Measurements from ENCODE around the gene CACNA2D1.

CACNA2D1 gene

GRCh38 chr7:81960026-81960425 is 483.6 kb downstream of the CACNA2D1 start:
- no peak for DNase-seq (ENCODE audit: low read depth)

GRCh38 chr7:81957517-81957916 is 486.1 kb downstream of the CACNA2D1 start:
- no peak for DNase-seq (ENCODE audit: low read depth)

- DNase-seq (ENCODE audit: low read depth): no peak
Measured at GRCh38 chr7:81956520-81956919, 487.1 kb downstream of the CACNA2D1 start.

DNA sequence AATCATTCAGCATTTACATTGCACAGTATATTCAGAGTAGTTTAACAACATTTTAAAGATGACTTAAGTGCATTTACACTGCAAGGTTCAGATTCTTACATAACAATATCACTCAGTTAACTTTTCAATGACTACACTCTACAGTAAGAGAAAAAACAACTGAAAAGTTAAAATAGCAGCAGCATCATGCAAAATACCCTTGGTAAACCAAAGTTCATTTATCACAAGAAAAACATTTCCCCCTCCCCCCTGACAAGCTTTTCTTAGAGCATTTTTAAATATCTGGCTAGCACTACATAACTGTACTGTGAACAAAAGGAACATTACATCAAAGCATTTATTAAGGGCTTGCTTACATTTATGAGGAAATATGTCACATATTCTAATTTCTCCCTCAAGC is 494.3 kb downstream of the CACNA2D1 start:
- DNase-seq (ENCODE audit: low read depth): no peak

DNA sequence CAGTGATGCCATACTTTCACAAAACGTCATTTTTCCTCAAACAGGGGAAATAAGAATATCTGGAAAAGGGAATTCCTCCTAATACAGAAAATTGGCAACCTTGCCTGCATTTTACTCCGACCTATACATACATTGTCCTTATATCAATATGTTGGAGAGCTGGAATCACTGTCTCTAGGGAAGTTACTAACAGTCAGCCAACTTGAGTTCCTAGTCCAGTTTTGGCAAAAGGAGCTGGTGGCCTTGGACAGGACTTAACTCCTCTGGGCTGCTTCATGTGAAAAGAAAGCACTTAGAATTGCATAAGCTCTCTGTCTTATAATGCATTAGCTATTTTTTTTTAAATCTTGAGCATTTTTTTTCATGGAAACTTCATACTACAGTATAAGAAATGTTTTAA is 499.5 kb downstream of the CACNA2D1 start:
- no peak for DNase-seq (ENCODE audit: low read depth)

GRCh38 chr7:81937091-81937490 is 506.5 kb downstream of the CACNA2D1 start:
- DNase-seq (ENCODE audit: low read depth): no peak

DNA sequence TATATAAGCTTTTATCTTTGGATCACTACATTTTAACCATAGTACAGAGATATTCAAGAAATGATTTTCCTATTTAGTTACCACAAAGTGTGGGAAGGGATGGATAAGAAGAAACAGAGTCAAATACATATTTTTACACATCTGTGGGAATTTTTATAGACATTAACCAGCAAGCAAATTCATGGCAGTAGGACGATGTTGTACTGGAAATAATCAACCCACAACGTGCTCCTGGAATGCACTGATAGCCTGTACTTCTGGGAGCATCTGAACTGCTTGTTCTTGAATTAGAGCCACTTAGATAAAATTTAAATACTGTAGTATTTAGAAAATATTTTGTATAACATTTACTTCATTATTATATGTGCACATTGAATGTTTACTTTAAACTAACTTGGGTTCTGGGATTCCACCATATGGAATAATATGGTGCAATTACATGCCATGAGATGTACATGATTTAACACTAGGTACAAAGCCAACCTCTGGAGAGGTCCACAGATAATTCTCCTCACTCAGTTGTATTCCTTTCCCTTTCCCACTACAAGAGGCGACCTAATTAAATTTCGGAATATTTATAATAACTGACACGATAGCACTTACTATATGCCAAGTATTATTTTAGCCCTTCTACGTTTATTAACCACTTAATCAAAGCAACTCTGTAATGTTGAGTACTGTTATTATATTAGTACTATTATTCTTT is 508.8 kb downstream of the CACNA2D1 start:
- no peak for DNase-seq (ENCODE audit: low read depth)

GRCh38 chr7:81932936-81933335 is 510.6 kb downstream of the CACNA2D1 start:
- no peak for DNase-seq (ENCODE audit: low read depth)

- DNase-seq (ENCODE audit: low read depth): no peak
Measured at GRCh38 chr7:81929386-81929785, 514.2 kb downstream of the CACNA2D1 start.

GRCh38 chr7:81926154-81926553 is 517.4 kb downstream of the CACNA2D1 start:
- DNase-seq (ENCODE audit: low read depth): no peak

DNA sequence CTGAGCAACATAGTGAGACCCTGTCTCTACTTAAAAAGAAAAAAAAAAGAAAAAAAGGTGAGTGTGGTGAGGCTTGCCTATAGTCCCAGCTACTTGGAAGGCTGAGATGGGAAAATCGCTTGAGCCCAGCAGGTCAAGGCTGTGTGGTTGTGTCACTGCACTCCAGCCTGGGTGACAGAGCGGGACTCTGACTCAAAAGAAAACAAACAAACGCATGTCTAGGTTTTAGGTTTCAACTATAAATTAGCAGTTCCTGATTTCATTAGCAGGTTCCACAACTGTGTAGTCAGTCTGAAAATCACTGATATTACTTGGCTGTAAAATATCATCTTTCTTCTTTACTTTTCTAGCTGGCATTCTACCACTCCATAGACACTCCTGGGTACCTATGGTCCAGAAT is 518.0 kb downstream of the CACNA2D1 start:
- no peak for DNase-seq (ENCODE audit: low read depth)

DNA sequence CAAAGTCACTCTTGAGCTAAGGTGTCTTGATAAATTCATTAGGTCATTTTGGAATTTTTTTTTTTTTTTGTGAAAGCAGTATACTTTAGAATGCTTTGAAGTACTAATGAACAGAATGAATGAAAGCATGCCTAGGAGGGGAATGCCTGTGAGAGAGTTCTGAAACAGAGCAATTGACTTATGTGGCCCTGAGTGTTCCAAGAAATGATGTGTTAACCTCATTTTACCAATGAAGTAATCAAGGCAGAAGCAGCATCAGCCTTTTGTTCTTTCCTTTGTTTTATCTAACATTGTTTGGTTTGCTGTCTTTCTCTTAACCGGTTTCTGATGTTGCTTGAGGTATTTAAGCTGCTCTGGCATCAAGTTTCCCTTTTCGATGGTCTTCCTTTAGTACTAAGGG is 519.1 kb downstream of the CACNA2D1 start:
- DNase-seq (ENCODE audit: low read depth): no peak

DNA sequence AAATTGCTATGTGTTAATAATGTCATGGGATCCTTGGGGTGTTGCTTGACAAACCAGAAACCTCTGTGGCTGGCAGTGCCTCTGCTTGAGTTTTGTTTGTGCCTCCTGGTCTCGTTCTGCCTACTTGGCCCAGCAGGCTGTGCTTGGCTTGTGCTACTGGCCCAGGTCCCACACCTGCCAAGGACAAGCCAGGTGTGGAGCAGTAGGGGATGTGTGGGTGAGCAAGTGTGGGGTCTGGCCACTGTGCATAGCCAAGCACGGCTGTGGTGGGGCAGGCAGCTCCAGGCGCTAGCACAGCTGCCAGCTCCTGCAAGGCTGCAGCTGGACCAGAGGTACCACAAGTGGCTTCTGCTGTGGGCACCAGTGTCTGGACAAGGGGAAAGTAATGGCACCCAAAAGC is 524.1 kb downstream of the CACNA2D1 start:
- DNase-seq (ENCODE audit: low read depth): no peak

DNA sequence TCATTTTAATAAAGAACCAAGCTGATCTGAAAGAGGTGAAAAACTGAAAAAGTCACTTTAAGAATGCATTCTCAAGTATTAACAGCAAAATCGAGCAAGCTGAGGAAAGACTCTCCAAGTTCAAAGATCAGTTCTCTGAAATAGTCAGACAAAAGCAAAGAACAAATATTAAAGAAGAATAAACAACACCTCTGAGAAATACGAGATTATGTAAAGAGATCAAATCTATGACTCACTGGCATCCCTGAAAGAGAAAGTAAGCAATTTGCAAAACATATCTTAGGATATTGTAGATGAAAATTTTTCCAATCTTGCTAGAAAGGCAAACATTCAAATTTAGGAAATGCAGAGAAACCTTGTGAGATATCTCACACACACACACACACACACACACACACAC is 535.4 kb downstream of the CACNA2D1 start:
- no peak for DNase-seq (ENCODE audit: low read depth)

GRCh38 chr7:81903115-81903514 is 540.5 kb downstream of the CACNA2D1 start:
- no peak for DNase-seq (ENCODE audit: low read depth)

- no peak for DNase-seq (ENCODE audit: low read depth)
Measured at GRCh38 chr7:81902536-81902935, 541.0 kb downstream of the CACNA2D1 start.
